T follicular helper cell (primary cell): ENCODE data around the gene LRTM2.

ENCODE experiments used
- DNase-seq: peaks from one replicate; pipeline ENCODE4 v3.0.0-alpha.2; 2020; ENCODE audit warnings: low read depth

Gene LRTM2

GRCh38 chr12:1884651-1885050, 64.3 kb downstream of the LRTM2 start:
- no peak for DNase-seq

DNA sequence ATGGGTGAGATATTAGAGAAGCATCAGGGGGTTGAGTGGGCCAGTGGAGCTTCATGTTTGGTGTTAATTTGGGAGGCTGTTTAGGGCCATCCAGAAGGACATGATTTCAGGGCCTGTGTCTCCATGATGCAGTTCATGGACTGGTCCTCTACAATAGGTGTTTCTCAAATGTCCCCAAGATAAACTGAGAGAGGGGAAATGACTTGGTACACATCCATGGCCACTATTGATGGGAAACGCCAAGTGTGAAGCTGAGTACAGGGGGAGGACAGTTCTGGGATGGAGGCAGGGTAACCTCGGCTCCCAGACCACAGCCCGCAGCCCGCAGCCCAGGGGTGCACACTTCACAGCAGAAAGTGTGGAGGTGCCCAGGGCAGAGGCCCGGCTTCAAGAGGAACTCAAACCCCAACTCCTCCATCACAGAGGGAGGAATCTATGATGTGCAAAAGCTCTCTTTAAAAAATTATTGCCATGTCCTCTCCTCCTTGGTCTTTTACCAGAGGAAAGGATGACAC, 64.8 kb downstream of the LRTM2 start:
- no peak for DNase-seq

DNA sequence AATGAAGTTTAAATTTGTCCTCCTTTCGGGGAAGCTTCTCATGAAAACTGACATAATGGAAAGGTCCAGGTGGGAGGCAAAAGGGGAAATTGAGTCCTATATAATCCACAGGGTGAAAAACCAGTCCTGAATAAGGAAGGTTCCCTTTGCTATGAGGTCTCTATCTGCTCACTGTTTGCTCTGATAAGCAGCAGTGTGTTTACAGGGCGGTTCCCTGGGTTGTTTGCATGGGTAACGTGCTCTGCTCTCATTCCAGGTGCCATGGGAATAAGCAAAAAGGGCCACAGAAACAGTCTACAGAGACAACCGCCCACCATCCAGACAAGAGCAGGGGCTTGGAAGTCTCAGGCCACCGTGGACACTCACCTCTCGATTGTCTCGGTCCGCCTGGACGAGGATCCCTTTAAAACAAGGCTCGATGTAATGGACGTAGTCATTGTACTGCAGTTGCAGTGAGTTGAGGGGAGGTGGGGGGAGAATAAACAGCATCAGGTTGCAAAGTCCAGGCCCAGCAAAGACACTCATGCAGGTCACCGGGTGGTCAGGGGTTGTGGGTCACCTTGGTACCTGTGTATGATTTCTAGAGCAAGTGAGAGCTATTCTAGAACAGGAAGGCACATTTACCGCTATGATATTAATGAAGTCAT, 65.4 kb downstream of the LRTM2 start:
- no peak for DNase-seq
